ENCODE data around the gene ATP6V1G2. TPM values are rescaled to one million over a fixed set of nuclear protein-coding genes. Genes with fewer than 3 reads are reported as not detected.
A peak's percentile ranks its signal among the peaks of the same experiment; 100 is the strongest.

The ATP6V1G2 gene
- total RNA-seq, 2 donors from 2014 or later: 1.0 TPM; not detected in 1

- TF ChIP-seq, protein P1, sequence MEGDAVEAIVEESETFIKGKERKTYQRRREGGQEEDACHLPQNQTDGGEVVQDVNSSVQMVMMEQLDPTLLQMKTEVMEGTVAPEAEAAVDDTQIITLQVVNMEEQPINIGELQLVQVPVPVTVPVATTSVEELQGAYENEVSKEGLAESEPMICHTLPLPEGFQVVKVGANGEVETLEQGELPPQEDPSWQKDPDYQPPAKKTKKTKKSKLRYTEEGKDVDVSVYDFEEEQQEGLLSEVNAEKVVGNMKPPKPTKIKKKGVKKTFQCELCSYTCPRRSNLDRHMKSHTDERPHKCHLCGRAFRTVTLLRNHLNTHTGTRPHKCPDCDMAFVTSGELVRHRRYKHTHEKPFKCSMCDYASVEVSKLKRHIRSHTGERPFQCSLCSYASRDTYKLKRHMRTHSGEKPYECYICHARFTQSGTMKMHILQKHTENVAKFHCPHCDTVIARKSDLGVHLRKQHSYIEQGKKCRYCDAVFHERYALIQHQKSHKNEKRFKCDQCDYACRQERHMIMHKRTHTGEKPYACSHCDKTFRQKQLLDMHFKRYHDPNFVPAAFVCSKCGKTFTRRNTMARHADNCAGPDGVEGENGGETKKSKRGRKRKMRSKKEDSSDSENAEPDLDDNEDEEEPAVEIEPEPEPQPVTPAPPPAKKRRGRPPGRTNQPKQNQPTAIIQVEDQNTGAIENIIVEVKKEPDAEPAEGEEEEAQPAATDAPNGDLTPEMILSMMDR (IDR thresholded peaks at IDR 0.05): no peak
- no peak for TF ChIP-seq POLR2A (IDR thresholded peaks at IDR 0.05)
- 64 to 88% methylated on average over 1 to 3 of the region's 3 CpGs for WGBS, 2 donors
- peak within 1 kb of the TSS; percentile 48 to 57 for H3K4me3 ChIP-seq
- no peaks in the 10 kb centered on the region for H3K36me3 ChIP-seq (replicated peaks in 1 of 2; ENCODE audit: insufficient read depth in 1 of 2, low read depth in 2 of 2)
- H3K9me3 ChIP-seq: no peaks in the 10 kb centered on the region
- ATAC-seq: no peak
- peaks cover 40% of the 10 kb centered on the region for H3K4me1 ChIP-seq
- no peaks in the 10 kb centered on the region for H3K27me3 ChIP-seq
- peak within 1 kb of the TSS in 3 of 4 donors; percentile 56 to 73 (median 62) for H3K27ac ChIP-seq
- no peak for DNase-seq
- intact Hi-C loops (cut with DNase I): no loop called here
These were observed 35.8 kb upstream of the ATP6V1G2 start, which contains the start of gene LTB for GRCh38 chr6:31582230-31582643. LTB (minus strand) TSS chr6:31582424; CDS start chr6:31582417, 7 bp downstream.

GRCh38 chr6:31581434-31582229 is 35.2 kb upstream of the ATP6V1G2 start:
- peak overlapping the region; percentile 48 to 57 for H3K4me3 ChIP-seq
- WGBS, 2 donors: 16 to 25% methylated on average over 13 to 21 of the region's 21 CpGs
- H3K27ac ChIP-seq: peak overlapping the region in 3 of 4 donors; percentile 56 to 73 (median 62)
- DNase-seq (peak in 1 of 4 donors; percentile 25), ATAC-seq (peak; percentile 5)
- intact Hi-C loops (cut with DNase I): no loop called here
- H3K4me1 ChIP-seq: peaks cover 40% of the 10 kb centered on the region
- TF ChIP-seq, protein P1 (IDR thresholded peaks at IDR 0.05): no peak
- no peak for TF ChIP-seq POLR2A (IDR thresholded peaks at IDR 0.05)
- H3K9me3 ChIP-seq: no peaks in the 10 kb centered on the region
- no peaks in the 10 kb centered on the region for H3K36me3 ChIP-seq (replicated peaks in 1 of 2; ENCODE audit: insufficient read depth in 1 of 2, low read depth in 2 of 2)
- no peaks in the 10 kb centered on the region for H3K27me3 ChIP-seq

- no peaks in the 10 kb centered on the region for H3K36me3 ChIP-seq (replicated peaks in 1 of 2; ENCODE audit: insufficient read depth in 1 of 2, low read depth in 2 of 2)
- H3K4me3 ChIP-seq: peak overlapping the region; percentile 48 to 57
- TF ChIP-seq, protein P1 (IDR thresholded peaks at IDR 0.05): peak; percentile 88 to 97 (median 94)
- TF ChIP-seq POLR2A (IDR thresholded peaks at IDR 0.05): peak in 2 of 3 donors; percentile 64 to 65
- 0% methylated on average over 22 to 48 of the region's 62 CpGs for WGBS, 2 donors
- no peaks in the 10 kb centered on the region for H3K9me3 ChIP-seq
- peak overlapping the region in 3 of 4 donors; percentile 56 to 73 (median 62) for H3K27ac ChIP-seq
- intact Hi-C loops (cut with DNase I): no loop called here
- H3K4me1 ChIP-seq: peaks cover 40% of the 10 kb centered on the region
- no peaks in the 10 kb centered on the region for H3K27me3 ChIP-seq
- ATAC-seq (peak; percentile 92), DNase-seq (peak; percentile 86 to 90 (median 88))
These were observed 34.5 kb upstream of the ATP6V1G2 start for GRCh38 chr6:31580807-31581433.

DNA sequence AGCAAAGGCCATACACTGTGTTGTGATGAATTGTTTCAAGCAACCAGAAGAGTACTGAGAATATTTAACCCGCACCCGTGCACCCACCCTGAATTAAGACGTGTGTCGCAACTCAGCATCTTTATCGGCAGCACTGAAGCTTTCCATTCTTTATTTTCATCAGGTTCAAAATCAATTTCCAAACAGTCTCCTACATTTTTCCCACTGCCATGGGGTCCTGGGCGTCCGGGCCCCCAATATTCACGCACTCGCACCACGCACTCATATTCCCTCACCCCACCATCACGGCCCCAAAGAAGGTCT is 34.0 kb upstream of the ATP6V1G2 start:
- Histone ChIP-seq H3K4me3 (peak overlapping the region in 1 of 2 donors; percentile 48), H3K9me3 (no peaks in the 10 kb centered on the region), H3K4me1 (peaks cover 40% of the 10 kb centered on the region), H3K36me3 (replicated peaks in 1 of 2; ENCODE audit: insufficient read depth in 1 of 2, low read depth in 2 of 2) (no peaks in the 10 kb centered on the region), H3K27me3 (no peaks in the 10 kb centered on the region), H3K27ac (peak overlapping the region in 3 of 4 donors; percentile 56 to 73 (median 62))
- 29 to 38% methylated on average over 11 of the region's 11 CpGs for WGBS, 2 donors
- DNase-seq (no peak), ATAC-seq (no peak)
- intact Hi-C loops (cut with DNase I): no loop called here
- TF ChIP-seq, protein P1 (IDR thresholded peaks at IDR 0.05): no peak
- TF ChIP-seq POLR2A (IDR thresholded peaks at IDR 0.05): no peak

All from body of pancreas (tissue), 4 donors.